HG03108 (cell line): ENCODE measurements around the gene RGS6.

Experiments
- ATAC-seq: cut with Tn5 transposase; IDR thresholded peaks from one replicate; pipeline ENCODE4 v1.9.1; 2021; ENCODE audit warnings: moderate library complexity; ENCODE audit not compliant: unreplicated experiment

RGS6 gene

DNA sequence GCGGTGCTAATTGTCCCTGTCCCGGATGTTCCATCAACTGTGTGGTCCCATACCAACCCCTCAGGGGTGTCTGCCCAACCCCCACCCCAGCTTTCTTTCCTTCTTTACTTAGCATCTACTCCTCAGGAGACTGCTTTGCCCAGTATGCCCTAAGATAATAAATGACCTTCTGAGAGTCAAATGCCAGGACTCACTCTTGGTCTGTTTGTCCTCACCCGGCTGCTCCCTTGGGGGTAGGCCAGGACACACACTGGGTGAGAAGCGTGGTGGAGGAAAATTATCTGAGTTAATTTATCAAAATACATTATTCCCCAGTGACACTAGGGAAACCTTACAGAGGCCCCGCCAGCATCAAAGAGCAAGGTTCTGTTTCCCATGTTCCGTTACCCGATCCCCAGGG lies 457.0 kb downstream of the RGS6 start:
- no peak for ATAC-seq

DNA sequence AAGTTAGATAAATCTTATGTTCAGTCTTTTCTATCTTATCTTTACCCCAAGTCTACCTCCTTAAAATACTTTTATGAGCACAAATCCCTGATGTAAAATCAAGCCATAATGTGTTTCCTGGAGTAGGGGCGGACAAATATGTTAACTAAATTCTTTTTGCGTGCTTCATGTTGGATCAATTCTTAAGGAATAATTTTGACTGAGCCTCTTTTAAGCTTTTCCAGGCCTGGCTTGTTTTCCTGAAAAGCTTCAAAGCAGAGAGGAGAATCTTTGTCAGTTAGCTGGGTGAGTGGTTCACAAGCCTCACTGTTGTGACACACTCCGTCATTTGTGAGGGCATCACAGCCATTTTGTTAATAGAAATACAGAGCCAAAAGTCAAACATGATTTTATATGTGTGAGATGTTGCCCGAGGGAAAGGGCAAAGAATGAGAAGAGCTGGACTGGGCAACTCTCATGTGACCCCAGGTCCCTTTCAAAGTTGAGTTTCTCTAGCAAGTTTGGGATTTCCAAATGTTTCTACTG lies 468.9 kb downstream of the RGS6 start:
- no peak for ATAC-seq

DNA sequence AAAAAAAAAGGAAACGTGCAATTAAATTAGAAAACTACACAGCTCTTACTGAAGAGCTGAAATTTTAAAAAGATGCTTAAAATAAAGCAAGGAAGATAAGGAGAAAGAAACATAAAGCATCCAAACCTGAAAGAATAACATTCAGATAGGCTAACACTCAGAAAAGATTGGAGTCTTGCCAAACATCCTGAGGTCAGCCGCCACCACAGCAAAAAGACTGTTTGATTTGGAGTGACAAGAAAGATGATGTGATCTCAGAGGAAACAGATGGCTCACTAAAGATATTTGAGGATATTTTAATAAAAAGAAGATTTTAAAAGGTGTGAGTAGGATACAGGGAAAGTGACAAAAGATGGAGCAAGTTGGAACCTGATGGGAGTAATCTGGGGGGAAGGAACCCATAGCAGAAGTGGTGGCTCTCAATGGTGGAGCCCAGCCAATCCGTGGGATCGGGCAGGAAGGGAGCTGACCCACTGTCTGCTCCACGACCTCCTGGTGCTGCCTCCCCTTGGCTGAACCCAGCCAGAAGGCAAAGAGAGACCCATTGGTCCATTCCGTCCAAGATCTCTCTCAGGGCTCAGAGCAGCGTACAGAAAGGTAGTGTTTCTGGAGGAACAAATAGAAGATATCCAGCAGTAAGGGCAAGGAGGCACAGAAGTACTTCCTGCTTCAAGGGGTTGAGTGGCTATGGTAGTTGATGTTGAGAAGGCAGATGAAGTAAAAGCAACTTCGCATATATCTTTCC lies 469.6 kb downstream of the RGS6 start:
- ATAC-seq = no peak

DNA sequence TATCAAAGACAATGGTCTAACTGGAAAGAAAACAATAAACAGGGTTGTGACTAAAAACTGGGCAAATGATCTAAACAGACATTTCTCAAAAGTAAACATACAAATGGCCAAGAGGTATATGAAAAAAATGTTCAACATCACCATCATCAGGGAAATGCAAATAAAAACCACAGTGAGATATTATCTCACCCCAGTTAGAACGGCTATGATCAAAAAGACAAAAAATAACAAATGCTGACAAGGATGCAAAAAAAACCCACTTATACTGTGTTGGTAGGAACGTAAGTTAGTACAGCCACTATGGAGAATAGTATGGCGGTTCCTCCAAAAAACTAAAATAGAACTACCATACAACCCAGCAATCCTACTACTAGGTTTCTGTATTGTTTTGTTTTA lies 470.1 kb downstream of the RGS6 start:
- no peak for ATAC-seq

DNA sequence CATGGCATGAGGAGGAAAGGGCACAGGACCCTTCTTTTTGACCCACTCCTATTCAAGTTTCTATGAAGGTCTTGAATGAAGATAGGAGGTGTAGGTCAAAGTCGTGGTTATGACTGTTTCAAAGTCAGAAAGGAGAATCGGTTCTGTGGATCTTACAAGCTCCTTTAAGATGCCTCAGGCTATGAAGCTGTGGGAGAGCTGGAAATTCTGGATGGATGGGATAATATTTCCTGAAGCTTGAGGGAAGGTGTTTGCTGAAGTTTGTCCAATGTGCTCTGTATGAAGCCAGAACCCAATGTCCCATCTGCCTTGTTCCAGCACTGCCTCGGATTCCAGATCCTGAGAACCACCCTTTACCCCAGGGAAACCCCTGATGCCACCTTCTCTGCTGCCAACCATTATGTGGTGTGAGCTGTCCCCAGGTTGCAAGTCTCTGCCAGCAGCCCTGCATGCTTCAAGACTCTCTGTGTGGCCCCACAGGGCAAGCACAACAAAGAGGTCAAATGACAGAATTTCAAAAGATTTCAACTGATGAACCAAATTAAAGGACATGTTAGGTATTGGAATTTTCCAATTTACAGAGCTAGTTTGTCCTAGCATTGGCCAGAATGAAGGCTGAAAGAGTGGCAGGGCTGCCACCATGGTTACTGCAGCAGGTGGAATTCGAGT lies 472.0 kb downstream of the RGS6 start:
- ATAC-seq = no peak

DNA sequence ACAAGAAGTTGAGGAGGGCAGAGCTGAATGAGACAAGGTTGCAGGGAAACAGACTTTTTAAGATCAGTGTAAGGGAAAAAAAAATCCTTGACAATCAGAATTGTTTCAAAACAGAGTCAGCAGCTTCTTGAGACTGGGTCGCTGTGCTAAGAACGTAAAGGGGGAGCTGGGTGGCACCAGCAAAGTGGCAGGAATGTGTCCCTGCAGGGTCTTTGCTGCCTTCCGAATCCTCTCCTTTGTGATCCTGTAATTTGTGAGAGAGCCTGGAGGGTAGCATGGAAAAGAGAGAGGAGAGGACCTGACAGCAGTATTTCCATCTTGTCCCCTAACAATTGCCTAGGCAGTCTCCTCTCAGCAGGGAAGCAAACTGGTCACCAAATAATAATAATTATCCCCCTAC lies 472.8 kb downstream of the RGS6 start:
- ATAC-seq = no peak

DNA sequence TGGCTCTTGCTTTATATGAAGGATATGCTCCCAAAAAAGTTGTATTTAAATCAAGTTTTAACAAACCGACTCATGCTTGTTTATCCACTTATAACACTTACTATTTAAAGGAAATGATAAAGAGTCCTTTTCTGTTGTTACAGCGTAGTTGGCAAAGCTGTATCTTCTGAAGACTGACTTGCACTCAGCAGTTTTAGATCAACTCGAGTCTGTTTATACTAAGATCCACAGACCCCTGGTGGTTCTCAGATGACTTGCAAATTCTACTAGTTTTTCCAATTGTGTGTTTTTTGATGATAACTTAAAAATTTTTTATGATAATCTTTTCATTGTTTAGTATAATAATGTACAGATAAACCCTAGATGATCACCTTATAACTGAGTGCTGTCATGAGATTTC lies 475.8 kb downstream of the RGS6 start:
- no peak for ATAC-seq

DNA sequence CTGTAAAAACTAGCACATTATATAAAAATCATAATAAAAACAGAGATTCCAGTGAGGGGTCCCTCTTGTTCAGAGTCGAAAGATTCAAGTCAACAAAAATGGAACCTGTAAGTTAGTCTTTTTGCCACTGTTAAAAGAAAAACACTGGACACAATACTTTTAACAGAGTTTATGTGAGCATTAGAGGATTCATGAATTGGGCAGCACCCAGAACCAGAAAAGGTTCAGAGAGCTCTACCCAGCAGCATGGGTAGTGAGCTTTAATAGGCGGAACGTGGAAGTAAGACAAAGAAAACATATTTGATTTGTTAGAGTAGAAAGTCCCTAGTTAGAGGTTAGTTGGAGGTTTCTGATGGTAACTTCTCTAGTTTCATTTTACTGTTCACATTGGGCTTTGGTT lies 476.8 kb downstream of the RGS6 start:
- no peak for ATAC-seq

DNA sequence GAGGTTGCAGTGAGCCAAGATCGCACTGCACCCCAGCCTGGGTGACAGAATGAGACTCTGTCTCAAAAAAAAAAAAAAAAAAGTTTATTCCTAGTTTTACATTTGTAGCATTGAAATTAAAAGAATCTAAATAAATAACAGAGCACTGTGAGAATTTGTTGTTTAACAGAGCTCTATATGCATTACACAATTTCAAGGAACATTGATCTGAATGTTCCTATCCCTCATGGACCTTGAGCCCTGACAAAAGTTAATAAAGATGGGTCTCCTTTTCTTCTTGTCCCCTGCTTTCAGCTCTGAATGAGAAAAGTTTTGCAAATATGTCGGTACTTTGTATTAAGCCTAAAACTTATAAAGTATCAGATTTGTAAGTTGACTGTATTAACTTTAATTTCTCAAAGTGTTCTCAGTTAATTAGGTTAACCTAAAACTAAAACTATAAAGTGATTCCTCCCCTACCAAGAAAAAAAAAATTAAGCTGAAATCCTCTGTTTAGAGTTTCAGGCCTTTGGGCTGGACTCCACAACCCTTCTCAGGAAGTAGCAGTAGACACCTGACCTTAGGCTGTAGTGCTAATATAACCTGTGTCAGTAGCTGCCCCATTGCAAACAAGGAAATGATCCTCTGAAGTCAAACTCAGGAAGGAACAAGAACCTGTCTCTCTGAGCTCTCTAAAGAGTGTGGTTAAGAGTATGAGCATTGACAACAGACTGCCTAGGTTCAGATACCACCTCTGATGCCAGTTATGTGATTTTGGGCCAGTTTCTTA lies 484.0 kb downstream of the RGS6 start:
- ATAC-seq = no peak

DNA sequence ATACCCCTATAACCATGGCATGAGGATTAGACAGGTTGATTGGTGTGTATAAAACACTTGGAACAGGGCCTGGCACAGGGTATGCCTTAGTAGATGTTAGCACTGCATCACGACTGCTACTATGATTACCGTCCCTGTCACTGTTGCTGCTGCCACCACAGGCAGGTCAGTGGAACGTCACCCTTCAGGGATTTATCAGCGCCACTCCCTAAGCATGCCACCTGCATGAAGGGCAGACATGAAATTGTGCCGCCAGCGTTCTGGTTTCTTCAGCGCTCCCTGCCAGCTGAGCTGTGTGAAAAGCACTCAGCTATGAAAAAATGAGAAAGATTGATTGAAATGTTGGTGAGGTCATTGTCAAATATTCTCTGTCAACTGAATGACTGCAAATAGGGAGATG lies 484.7 kb downstream of the RGS6 start:
- no peak for ATAC-seq

DNA sequence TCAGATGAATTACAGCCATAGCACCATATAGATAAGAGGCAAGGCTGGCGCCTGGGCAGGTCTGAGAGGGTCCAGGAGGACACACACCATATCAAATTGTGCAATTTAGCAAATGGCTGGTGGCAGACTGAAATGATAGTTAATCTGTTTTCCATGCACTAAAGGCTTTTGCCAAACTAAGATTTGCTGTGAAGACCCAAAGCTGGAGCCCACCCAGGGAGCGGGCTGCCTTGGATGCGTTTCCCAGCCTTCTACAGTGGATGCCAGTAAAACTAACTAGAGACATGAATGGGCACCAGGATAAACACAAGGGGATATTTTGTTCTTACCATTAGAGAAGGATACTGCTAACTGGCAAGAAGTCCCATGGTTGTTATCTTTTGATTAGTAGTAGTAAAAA lies 486.6 kb downstream of the RGS6 start:
- no peak for ATAC-seq

DNA sequence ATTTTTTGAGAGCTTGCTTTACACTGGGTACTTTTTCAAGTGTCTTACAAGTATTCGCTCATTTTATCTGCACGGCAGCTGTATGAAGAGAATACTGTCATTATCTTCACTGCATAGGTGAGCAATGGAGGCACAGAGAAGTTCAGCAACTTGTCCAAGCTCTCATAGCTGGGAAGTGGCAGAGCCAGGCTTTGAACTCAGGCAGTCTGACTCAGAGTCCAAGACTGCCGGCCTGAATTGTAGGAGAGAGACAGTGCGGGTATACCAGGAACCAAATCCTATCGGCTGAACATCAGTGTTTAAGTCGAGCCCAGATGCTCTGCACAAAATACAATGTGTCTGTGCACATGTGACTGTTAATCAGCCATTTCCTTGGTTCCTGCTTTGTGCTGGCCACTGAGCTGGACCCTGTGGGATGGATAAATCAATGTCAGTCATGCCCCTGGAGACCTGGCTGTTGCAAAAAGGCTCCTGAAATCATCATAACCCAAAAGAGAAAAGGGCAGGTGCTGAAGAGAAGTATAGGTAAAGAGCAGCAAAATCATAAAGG lies 487.1 kb downstream of the RGS6 start:
- no peak for ATAC-seq

DNA sequence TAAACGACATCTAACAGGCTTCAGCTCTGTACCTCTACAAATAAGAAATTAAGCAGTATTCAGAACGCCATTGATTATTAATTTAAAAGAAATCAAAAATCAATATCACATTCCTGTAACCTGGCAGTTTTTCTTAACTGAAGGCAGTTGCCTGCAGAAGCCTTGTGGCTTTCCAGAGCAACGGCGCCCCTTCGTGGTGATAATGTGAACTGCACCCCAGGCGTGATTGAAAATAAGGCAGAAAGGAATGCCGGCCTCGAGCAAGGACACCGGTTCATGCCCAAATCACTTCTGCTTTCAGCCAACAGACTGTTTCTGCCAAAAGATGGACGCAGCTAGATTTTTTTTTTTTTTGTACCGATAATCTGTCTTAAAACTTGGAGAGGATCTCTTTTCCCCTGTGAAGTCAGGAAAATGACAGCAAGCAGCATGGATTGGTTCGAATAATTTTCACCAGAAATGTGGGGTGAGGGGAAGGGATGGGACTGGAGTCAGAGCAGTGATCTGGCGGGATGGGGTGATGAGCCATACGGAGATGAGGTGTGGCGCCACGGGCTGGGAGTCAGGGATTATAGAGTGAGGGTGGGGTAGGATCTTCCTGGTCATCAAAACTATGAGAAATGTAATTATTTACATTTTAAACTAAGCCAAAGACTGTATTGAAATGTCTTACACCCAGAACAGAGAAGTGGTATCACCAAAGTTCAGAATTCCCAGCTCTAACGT lies 488.7 kb downstream of the RGS6 start:
- no peak for ATAC-seq

DNA sequence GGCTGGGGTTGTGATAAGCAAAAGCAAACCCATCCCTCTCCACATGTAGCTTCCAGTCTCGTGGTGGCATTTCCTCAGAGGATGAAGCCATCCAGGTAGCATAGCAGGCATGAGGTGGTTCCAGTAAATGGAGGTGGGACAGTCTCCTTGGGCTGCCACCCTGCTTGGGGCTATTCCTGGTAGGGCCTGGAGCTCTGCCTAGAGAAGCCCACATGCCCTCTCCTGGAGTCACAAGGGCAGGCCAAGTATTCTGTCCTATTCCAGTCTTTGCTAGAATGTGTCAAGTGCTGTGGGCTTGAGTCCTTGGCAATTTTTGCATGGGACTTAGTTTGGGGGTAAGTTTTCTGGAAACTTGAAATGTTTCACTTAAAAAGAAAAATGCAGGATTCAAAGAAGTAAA lies 491.7 kb downstream of the RGS6 start:
- ATAC-seq = no peak

DNA sequence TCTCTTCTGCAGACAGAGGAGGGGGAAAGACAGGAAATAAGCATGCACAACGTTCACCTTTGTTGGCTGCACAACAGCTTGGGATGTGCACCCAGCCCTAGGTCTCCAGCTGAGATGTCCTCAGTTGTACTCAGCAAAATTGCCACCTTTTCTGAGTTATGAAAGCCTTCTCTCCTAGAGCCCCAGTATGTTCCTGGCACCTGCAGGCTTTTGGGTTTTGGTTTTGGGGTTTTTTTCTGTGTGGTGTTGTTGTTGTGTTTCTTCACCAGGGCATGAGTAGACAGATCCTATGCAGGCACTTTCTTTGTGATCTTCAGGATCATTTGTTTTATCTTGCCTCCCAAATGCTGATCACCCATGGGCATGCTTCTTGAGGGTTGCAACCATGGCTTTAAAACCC lies 498.2 kb downstream of the RGS6 start:
- no peak for ATAC-seq

DNA sequence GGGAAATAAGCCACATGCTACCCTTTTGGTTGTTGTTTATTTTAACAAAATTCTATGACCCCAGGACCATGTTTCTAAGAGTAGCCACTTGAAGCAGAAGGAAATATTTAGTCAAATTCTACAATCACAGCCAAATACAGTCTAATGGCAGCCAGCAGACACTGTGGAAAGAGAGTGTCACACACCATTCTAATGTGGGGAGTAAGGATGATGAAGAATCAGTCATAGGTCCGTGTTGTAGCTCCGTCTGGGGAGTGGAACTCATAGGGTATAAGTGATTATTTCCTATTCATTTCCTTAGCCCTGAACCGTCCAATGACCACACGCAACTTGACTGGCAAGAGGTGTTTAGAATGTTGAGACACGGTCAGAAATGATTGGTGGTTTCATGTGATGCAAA lies 500.5 kb downstream of the RGS6 start:
- ATAC-seq = no peak

DNA sequence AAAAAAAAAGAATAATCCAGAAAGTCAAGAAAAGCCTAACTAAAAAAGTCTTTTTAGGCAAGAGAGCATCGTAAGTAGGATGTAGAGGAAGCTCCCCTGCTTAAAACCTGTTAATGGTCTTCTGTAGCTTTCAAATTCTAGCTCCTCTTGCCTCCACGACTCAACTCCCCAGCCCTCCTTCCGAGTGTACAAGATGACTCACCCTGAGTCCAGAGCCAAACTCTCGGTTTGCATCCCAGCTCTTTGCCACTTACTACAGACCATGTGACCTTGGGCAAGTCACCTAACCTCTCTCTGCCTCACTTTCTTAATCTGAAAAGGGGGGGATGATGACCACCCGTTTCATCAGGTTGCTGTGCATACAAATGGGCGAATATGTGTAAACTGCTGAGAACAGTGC lies 501.3 kb downstream of the RGS6 start:
- ATAC-seq = no peak

DNA sequence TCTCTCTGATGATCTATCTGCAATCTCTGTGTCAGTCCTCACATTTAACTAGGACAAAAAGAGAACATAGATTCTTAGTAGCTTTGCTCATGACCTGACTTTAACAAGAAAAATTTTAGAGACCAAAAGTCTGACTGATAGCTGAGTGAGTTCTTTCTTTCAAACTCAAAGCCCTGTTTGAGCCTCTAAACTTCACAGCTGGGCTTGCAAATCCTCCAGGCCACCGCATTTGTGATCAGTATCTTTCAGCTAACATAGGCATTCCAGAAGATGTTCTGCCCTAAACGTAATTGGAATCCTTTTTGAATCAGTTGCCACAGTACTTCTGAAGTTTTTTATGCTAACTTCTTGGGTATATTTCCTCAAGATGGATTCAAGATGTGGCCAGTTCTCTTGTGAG lies 502.6 kb downstream of the RGS6 start:
- no peak for ATAC-seq

DNA sequence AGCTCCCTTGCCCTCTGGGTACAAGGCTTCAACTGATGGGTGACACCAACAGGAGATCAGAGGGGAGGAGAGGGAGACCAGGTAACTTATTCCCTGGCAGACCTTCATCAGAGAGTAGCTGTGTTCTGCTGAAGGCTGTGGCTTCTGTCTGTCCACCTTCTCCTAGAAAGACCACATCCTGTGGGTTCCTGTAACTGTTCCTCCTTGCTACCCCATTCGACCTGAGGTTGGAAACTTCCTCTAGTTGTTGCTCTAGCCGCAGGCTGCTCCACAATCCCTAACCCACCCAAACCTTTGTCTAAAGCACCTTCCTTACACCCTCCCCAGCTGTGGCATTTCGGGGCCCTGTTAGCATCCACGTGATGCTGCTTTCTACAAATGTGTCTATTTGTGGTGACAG lies 507.5 kb downstream of the RGS6 start:
- no peak for ATAC-seq

DNA sequence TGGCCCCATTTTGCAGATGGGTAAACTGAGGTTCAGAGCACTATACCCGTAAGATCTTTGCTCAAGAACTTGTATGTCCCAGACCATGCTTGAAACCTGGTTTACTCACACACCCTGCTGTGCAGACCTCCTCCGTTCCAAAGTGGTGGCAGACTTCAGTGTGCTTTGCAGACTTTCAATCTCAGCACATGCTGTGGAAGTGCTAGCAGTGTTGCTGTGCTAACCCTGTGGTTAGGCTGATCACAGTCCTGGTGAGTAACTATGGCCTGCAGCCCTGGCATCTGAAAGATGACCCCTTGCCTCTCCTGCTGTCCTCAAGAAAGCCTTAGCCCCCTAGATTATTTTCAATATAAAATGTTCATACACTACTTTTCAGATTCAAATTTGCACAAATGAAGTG lies 511.0 kb downstream of the RGS6 start:
- ATAC-seq = no peak

DNA sequence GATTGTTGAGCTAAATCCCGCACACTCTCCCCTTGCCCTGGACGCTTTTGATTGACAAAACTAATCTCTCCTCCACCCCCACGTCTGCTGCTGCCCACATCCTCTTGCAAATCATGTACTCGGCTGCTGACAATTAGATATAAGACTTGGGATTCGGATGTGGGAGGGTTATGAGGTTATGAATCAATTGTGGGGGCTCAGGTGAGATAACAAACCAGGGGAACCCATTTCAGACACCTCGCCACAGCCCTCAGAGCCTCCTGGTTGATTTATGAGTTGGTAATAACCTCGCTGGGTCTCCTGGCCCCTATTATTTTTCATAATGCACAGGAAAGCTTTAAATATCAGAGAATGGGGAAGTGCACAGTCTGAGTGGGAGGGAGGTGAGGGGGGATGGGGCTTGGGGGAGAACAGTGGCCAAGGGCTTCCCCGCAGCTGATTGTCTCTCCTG lies 511.8 kb downstream of the RGS6 start:
- no peak for ATAC-seq
